ENCODE data around the gene TMEM18.

The TMEM18 gene

DNA sequence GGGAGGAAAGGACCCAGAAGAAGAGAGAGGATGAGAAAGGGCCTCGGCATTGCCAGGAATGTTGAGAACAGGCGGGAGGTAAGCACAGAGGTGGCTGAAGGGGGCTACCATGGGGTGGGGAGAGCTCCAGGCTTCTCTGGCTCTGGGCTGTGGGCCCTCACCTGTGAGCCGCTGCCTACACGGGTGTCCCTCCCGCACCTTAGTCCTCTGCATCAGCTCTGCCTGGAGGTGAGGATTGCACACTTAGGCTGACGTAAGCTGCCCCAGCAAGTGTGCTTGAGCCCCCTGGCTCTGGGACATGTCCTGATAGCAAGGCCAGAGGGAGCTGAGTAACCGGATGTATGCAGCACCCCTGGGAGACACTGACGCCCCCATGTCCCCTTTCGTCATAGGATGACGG lies 33.9 kb downstream of the TMEM18 start:
- H3K27ac ChIP-seq (ENCODE audit: low read depth, low read length, severe bottlenecking): no peak overlapping the region
- H3K4me3 ChIP-seq (ENCODE audit: extremely low read depth, insufficient read depth, low read length, poor library complexity, severe bottlenecking): no peak overlapping the region
- no peaks in the 10 kb centered on the region for H3K9me3 ChIP-seq (ENCODE audit: control insufficient read depth, low read length)
- H3K4me1 ChIP-seq (ENCODE audit: control insufficient read depth, insufficient read depth, low read length, poor library complexity, severe bottlenecking): no peaks in the 10 kb centered on the region
- H3K36me3 ChIP-seq (ENCODE audit: control insufficient read depth, insufficient read depth, low read length): no peaks in the 10 kb centered on the region
- 84 to 96% methylated on average over 8 to 10 of the region's 10 CpGs for WGBS, 2 experiments (ENCODE audit: insufficient coverage in 2 of 2)

DNA sequence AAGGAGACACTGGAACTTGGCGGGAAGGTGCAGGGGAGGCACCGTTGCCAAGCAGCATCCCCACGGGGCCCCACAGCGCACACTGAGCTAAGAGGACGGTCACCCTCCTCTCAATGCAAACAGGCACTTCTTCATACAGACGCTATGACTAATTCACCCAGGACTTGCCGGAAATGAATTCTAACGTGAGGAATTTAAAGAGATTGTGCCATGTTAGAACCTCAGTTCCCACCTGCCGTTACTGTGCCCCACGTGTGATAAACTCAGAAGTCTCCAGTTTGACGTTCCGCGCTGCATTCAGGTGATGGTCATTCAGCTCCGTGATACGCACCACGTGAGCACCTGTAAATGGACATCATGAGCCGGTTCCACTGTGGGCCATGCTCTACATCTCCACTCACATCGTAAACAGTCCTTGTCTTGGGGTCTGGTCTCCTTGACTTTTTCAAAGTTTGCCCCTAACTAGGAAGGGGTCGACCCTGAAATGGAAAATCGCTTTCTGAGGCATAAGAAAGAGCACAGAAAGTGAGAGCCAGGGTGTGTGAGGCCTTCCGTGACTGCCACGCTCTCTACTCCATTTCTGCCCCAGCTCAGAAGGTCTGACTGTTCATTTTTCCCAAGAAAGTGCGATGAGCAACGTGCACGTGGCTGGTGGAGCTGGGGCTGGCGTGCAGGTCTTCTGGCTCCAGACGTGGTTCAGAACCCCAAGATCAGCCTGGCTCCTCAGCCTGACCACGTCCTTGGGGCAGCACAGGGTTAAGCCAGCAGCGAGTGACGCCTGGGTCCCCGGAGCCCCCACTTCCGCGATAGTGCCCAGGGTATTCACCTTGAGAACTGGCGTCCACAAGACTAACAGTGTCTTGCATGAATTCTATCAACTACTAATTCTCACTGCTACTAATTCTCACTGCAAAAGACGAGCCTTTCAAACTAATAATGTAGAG lies 35.1 kb downstream of the TMEM18 start:
- H3K4me3 ChIP-seq (ENCODE audit: extremely low read depth, insufficient read depth, low read length, poor library complexity, severe bottlenecking): no peak overlapping the region
- WGBS, 2 experiments (ENCODE audit: insufficient coverage in 2 of 2): 86 to 88% methylated on average over 32 to 33 of the region's 35 CpGs
- H3K4me1 ChIP-seq (ENCODE audit: control insufficient read depth, insufficient read depth, low read length, poor library complexity, severe bottlenecking): no peaks in the 10 kb centered on the region
- H3K27ac ChIP-seq (ENCODE audit: low read depth, low read length, severe bottlenecking): no peak overlapping the region
- H3K36me3 ChIP-seq (ENCODE audit: control insufficient read depth, insufficient read depth, low read length): no peaks in the 10 kb centered on the region
- H3K9me3 ChIP-seq (ENCODE audit: control insufficient read depth, low read length): no peaks in the 10 kb centered on the region

DNA sequence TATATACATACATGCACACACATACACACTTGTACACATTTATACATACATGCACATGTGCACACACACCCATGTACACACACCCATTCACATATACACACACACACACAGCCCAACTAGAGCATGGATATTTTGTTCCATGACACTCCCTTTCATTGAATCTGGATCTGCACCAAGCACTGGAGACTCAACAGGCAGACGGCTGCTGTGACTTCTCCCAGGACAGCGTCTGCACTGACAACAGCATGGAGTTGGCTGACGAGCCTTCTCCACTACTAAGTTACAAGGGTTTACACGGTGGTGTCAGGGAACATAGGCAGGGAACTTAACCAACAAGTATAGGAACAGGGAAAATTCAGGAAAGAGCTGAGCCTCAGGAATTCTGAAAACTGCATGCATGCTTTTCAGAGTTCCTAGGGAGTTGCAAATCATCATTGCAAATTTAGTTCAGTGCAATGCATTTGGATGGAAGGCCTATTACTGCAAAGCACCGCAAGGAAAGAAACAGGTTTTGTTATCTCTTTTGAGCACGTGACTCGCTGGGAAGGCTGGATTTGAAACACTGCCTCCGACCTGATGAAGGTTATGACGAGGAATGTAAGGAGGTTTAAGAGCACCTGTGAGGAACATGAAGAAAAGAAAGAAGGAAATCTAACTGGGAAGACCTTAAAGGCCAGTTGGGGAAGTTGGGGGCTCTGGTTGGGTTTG lies 35.9 kb downstream of the TMEM18 start:
- 65 to 71% methylated on average over 9 of the region's 9 CpGs for WGBS, 2 experiments (ENCODE audit: insufficient coverage in 2 of 2)
- Histone ChIP-seq H3K4me1 (ENCODE audit: control insufficient read depth, insufficient read depth, low read length, poor library complexity, severe bottlenecking) (no peaks in the 10 kb centered on the region), H3K36me3 (ENCODE audit: control insufficient read depth, insufficient read depth, low read length) (no peaks in the 10 kb centered on the region), H3K9me3 (ENCODE audit: control insufficient read depth, low read length) (no peaks in the 10 kb centered on the region), H3K4me3 (ENCODE audit: extremely low read depth, insufficient read depth, low read length, poor library complexity, severe bottlenecking) (no peak overlapping the region), H3K27ac (ENCODE audit: low read depth, low read length, severe bottlenecking) (no peak overlapping the region)

DNA sequence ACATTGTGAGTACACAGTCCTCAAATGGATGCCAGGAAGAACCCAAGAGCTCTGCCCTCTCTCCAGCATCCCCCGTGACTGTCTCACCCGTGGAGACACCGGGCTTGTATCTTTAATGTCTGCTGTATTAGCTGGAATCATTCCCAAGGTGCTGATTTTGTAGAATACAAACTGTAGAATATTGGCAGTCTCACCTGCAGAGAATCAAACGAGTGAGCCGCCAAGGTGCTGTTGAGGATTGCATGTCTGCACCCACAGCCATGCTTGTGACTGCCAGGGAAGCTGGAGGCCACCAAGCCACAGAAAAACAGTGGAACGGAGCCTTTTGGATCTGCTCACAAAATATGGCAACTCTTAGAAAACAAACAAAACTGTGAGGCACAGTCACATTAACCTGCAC lies 37.5 kb downstream of the TMEM18 start:
- H3K36me3 ChIP-seq (ENCODE audit: control insufficient read depth, insufficient read depth, low read length): no peaks in the 10 kb centered on the region
- H3K4me3 ChIP-seq (ENCODE audit: extremely low read depth, insufficient read depth, low read length, poor library complexity, severe bottlenecking): no peak overlapping the region
- 91 to 92% methylated on average over 5 of the region's 6 CpGs for WGBS, 2 experiments (ENCODE audit: insufficient coverage in 2 of 2)
- H3K9me3 ChIP-seq (ENCODE audit: control insufficient read depth, low read length): no peaks in the 10 kb centered on the region
- no peaks in the 10 kb centered on the region for H3K4me1 ChIP-seq (ENCODE audit: control insufficient read depth, insufficient read depth, low read length, poor library complexity, severe bottlenecking)
- H3K27ac ChIP-seq (ENCODE audit: low read depth, low read length, severe bottlenecking): no peak overlapping the region

DNA sequence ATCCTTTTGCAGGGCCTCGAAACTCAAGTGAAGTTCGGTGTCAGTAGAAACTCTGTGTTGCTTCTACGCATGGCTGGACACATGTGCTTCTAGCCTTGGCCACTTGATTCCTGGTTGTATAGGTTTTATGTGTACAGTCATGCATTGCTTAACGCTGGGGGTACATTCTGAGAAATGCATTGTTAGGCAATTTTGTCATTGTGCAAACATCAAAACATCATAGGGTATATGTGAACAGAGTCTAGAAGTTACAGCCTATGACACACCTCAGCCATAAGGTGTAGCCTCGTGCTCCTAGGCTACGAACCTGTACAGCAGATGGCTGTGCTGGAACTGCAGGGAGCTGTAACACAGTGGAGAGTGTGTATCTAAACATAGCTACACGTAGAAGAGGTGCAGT lies 39.4 kb downstream of the TMEM18 start:
- Histone ChIP-seq H3K36me3 (ENCODE audit: control insufficient read depth, insufficient read depth, low read length) (no peaks in the 10 kb centered on the region), H3K4me1 (ENCODE audit: control insufficient read depth, insufficient read depth, low read length, poor library complexity, severe bottlenecking) (no peaks in the 10 kb centered on the region), H3K4me3 (ENCODE audit: extremely low read depth, insufficient read depth, low read length, poor library complexity, severe bottlenecking) (no peak overlapping the region), H3K9me3 (ENCODE audit: control insufficient read depth, low read length) (no peaks in the 10 kb centered on the region), H3K27ac (ENCODE audit: low read depth, low read length, severe bottlenecking) (no peak overlapping the region)
- WGBS, 2 experiments (ENCODE audit: insufficient coverage in 2 of 2): 51 to 69% methylated on average over 5 to 7 of the region's 7 CpGs

DNA sequence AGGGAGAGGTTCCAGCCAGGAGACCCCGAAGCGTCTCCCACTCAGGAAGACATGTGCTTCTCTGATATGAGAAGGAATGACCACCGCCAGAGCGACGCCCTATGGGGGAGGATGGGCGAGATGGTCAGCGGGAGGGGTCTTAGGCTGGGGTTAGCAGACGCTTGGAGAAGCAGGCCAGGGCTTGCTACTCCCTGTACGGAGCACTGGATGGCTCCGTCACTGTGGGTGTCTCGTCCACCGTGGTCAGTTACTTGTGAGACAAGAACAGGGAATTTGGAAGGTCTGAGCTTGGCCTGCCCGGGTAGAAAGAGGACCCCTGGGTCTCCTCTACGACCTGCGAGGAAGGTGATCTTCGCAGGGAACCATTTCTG lies 39.8 kb downstream of the TMEM18 start:
- Histone ChIP-seq H3K36me3 (ENCODE audit: control insufficient read depth, insufficient read depth, low read length) (no peaks in the 10 kb centered on the region), H3K27ac (ENCODE audit: low read depth, low read length, severe bottlenecking) (no peak overlapping the region), H3K4me1 (ENCODE audit: control insufficient read depth, insufficient read depth, low read length, poor library complexity, severe bottlenecking) (no peaks in the 10 kb centered on the region), H3K9me3 (ENCODE audit: control insufficient read depth, low read length) (no peaks in the 10 kb centered on the region), H3K4me3 (ENCODE audit: extremely low read depth, insufficient read depth, low read length, poor library complexity, severe bottlenecking) (no peak overlapping the region)
- WGBS, 2 experiments (ENCODE audit: insufficient coverage in 2 of 2): 81% methylated on average over 12 to 15 of the region's 16 CpGs

DNA sequence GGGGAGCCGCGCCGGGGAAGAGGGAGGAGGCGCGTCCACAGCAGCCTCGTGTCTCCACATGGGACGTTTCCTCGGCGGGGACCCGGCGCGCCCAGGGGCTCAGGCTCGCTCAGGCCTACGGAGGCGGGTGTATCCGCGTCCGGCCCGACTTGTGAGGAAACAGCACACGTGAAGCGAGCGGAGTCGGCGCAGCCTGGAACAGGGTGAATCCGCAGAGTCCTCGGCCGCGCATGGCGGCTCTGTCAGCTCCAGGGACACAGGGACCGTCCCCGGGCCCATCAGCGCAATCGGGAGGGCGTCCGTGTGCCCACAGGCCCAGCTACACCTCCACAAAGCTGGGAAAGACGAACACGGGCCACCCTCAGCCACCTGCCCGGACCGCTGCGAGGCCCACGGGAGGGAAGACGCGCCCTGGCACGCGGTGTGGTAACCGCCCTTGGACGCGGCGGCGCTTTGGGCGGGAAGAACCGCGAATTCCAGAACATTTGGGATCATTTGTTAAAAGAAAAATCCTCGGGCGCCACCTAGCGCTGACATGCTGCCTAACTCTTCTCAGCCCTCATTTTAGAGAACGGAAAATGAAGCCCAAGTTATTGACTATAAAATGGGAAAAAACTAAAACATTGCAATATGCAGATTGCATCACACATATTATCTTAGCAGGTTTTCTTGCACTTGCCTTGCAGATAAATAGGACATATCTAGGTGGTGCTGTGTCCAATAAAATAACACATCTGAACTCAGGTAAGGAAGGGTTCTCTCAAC lies 40.4 kb downstream of the TMEM18 start:
- no peaks in the 10 kb centered on the region for H3K36me3 ChIP-seq (ENCODE audit: control insufficient read depth, insufficient read depth, low read length)
- H3K27ac ChIP-seq (ENCODE audit: low read depth, low read length, severe bottlenecking): no peak overlapping the region
- no peaks in the 10 kb centered on the region for H3K9me3 ChIP-seq (ENCODE audit: control insufficient read depth, low read length)
- no peaks in the 10 kb centered on the region for H3K4me1 ChIP-seq (ENCODE audit: control insufficient read depth, insufficient read depth, low read length, poor library complexity, severe bottlenecking)
- 53 to 67% methylated on average over 42 to 52 of the region's 57 CpGs for WGBS, 2 experiments (ENCODE audit: insufficient coverage in 2 of 2)
- H3K4me3 ChIP-seq (ENCODE audit: extremely low read depth, insufficient read depth, low read length, poor library complexity, severe bottlenecking): no peak overlapping the region

DNA sequence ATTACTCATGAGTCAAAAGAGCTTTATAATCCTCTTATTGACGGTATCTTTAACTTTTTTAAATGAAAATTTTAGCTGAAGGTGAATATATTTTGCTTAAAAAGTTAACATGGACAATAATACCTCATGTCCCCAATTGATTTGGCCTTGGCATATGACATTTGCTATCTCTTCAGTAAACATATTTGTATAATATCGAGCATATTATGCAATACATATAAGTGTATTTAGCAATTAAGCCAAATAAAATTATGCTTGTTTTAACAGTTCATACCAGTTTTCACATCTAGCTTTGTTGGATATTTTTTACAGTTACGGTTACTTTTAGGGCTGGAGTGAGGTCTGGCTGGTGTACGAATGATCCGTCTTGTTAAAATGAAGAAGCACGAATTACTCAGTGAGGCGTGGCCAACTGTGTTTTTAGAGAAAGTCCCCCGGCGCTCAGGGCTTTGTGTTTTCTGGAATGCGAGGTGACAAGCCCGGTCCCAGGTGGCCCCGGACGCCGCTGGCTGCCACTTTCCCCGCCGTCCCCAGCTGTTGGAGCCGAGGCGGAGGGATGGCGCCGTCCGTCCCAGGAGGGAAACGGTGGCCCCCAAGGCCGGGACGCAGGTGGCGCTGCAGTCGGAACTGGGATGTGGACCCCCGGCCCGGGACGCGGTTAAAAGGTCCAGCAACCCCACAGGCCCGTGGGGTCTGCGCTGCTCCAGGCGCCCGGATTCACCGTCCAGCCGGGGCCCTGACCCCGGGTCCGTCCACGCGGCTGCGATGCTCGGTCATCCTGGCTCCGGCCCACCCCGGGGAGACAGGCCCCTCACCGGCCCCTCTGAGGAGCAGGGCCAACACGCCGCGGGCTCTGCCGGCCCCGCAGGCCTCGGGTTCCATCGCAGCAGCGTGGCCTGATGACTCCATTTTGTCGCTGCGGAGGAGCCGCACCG lies 41.3 kb downstream of the TMEM18 start:
- H3K9me3 ChIP-seq (ENCODE audit: control insufficient read depth, low read length): no peaks in the 10 kb centered on the region

DNA sequence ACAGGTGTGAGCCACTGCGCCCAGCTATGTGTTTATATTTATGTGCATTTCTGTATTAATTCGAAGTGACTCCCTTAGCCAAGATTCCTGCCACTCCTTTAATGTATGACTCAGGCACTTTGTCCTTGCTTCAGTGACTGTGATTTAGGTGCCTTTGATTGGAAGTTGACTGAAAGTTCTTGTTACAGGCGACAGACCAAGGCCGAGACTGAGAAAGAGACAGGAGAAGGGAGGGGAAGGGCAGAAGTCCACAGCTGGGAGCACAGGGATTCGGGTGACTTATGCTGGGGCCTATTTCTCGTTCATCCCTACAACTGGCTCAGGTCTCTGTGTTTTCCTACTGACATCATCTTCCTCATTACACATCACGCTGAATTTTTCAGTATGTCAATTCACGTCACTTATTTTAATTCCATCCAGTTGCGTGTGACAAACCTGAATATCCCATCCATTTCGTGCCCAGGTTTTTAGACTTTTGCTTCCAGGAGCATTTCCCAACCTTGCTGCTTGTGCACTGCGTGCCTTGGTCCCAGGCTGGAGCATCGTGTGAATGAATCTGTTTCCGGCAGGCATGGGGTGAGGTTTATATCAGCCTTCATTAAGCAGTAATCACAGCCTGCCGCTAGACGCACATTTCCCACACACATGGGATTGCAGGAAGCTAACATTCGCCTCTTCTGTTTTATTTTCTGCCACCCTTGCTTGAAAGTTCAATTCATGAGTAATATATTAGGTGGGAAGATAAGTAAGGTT lies 42.4 kb downstream of the TMEM18 start:
- Histone ChIP-seq H3K4me1 (ENCODE audit: control insufficient read depth, insufficient read depth, low read length, poor library complexity, severe bottlenecking) (no peaks in the 10 kb centered on the region), H3K9me3 (ENCODE audit: control insufficient read depth, low read length) (no peaks in the 10 kb centered on the region), H3K27ac (ENCODE audit: low read depth, low read length, severe bottlenecking) (no peak overlapping the region), H3K4me3 (ENCODE audit: extremely low read depth, insufficient read depth, low read length, poor library complexity, severe bottlenecking) (no peak overlapping the region), H3K36me3 (ENCODE audit: control insufficient read depth, insufficient read depth, low read length) (no peaks in the 10 kb centered on the region)
- WGBS, 2 experiments (ENCODE audit: insufficient coverage in 2 of 2): 67 to 68% methylated on average over 12 of the region's 16 CpGs

More for the DNA sequence above, 41.3 kb downstream of the TMEM18 start:
- H3K4me3 ChIP-seq (ENCODE audit: extremely low read depth, insufficient read depth, low read length, poor library complexity, severe bottlenecking): no peak overlapping the region
- H3K27ac ChIP-seq (ENCODE audit: low read depth, low read length, severe bottlenecking): no peak overlapping the region
- no peaks in the 10 kb centered on the region for H3K4me1 ChIP-seq (ENCODE audit: control insufficient read depth, insufficient read depth, low read length, poor library complexity, severe bottlenecking)
- H3K36me3 ChIP-seq (ENCODE audit: control insufficient read depth, insufficient read depth, low read length): no peaks in the 10 kb centered on the region
- WGBS, 2 experiments (ENCODE audit: insufficient coverage in 2 of 2): 95 to 97% methylated on average over 45 to 53 of the region's 57 CpGs
